DMS153 treated with DMSO at 0.1 percent for 48 hours (cell line): ENCODE results near the gene UNC5A.

Experiments used
- DNase-seq: peaks from one replicate; lab custom pipeline; 2025; ENCODE audit not compliant: unreplicated experiment; lab: John Stamatoyannopoulos, UW

Gene UNC5A

GRCh38 chr5:176781638-176782570 lies 28.5 kb upstream of the UNC5A start:
- DNase-seq, result no peak

- DNase-seq, result no peak
Measured at GRCh38 chr5:176784218-176785165, 25.9 kb upstream of the UNC5A start.

- DNase-seq, result no peak
Measured at GRCh38 chr5:176785184-176786145, 24.9 kb upstream of the UNC5A start.

- no peak for DNase-seq
Measured at GRCh38 chr5:176787676-176788075, 22.7 kb upstream of the UNC5A start.

- DNase-seq, result no peak
Measured at GRCh38 chr5:176788091-176788490, 22.3 kb upstream of the UNC5A start.

GRCh38 chr5:176788941-176789872 lies 21.2 kb upstream of the UNC5A start:
- no peak for DNase-seq

- DNase-seq, result no peak
Measured at GRCh38 chr5:176789873-176790615, 20.3 kb upstream of the UNC5A start.

GRCh38 chr5:176790941-176791340 lies 19.4 kb upstream of the UNC5A start:
- no peak for DNase-seq

GRCh38 chr5:176792655-176793342 lies 17.6 kb upstream of the UNC5A start:
- DNase-seq, result no peak

GRCh38 chr5:176793343-176793699 lies 17.0 kb upstream of the UNC5A start:
- no peak for DNase-seq

GRCh38 chr5:176793736-176794135 lies 16.6 kb upstream of the UNC5A start:
- DNase-seq, result no peak

GRCh38 chr5:176794509-176794908 lies 15.8 kb upstream of the UNC5A start:
- DNase-seq, result no peak

GRCh38 chr5:176796411-176796810 lies 13.9 kb upstream of the UNC5A start:
- no peak for DNase-seq

- DNase-seq, result no peak
Measured at GRCh38 chr5:176796970-176797369, 13.4 kb upstream of the UNC5A start.

- DNase-seq, result no peak
Measured at GRCh38 chr5:176797456-176798050, 12.8 kb upstream of the UNC5A start.

GRCh38 chr5:176798086-176798876 lies 12.1 kb upstream of the UNC5A start:
- no peak for DNase-seq

- no peak for DNase-seq
Measured at GRCh38 chr5:176798949-176799348, 11.4 kb upstream of the UNC5A start.
